Measurements from ENCODE around the gene BPIFB3.

- TF ChIP-seq POLR2A (IDR thresholded peaks at IDR 0.05) (no peak), EP300 (IDR thresholded peaks at IDR 0.05) (no peak)
- TF ChIP-seq, protein P1, sequence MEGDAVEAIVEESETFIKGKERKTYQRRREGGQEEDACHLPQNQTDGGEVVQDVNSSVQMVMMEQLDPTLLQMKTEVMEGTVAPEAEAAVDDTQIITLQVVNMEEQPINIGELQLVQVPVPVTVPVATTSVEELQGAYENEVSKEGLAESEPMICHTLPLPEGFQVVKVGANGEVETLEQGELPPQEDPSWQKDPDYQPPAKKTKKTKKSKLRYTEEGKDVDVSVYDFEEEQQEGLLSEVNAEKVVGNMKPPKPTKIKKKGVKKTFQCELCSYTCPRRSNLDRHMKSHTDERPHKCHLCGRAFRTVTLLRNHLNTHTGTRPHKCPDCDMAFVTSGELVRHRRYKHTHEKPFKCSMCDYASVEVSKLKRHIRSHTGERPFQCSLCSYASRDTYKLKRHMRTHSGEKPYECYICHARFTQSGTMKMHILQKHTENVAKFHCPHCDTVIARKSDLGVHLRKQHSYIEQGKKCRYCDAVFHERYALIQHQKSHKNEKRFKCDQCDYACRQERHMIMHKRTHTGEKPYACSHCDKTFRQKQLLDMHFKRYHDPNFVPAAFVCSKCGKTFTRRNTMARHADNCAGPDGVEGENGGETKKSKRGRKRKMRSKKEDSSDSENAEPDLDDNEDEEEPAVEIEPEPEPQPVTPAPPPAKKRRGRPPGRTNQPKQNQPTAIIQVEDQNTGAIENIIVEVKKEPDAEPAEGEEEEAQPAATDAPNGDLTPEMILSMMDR (IDR thresholded peaks at IDR 0.05), result no peak
Measured at GRCh38 chr20:33075281-33075680, 21.6 kb downstream of the BPIFB3 start.
